Stimulated activated CD4-positive, alpha-beta T cell treated with anti-CD3 and anti-CD28 coated beads, Interleukin-4, amount 100 ng/mL, for 1 hour (primary cell): Measurements from ENCODE around the gene PELO.
"Not testable (repeated sequence)": the region's sequence is repeated elsewhere in the genome, so short reads cannot be mapped to it uniquely, and the experiment has no call there.

ENCODE experiments used
- DNase-seq: peaks from one replicate; pipeline ENCODE4 v3.0.0-alpha.2; 2020

Gene PELO

GRCh38 chr5:52802272-52802973 is 14.7 kb downstream of the PELO start:
- DNase-seq: no peak

- no peak for DNase-seq
These were observed 15.2 kb downstream of the PELO start for GRCh38 chr5:52802974-52803336.

- no peak for DNase-seq
These were observed 16.7 kb downstream of the PELO start for GRCh38 chr5:52804387-52804791.

- DNase-seq: no peak
These were observed 17.3 kb downstream of the PELO start for GRCh38 chr5:52804981-52805380.

GRCh38 chr5:52805615-52806014 is 17.9 kb downstream of the PELO start:
- no peak for DNase-seq

- DNase-seq: no peak
These were observed 19.3 kb downstream of the PELO start for GRCh38 chr5:52807037-52807436.

GRCh38 chr5:52807723-52808122 is 20.0 kb downstream of the PELO start:
- DNase-seq: no peak

- DNase-seq: no peak
These were observed 20.7 kb downstream of the PELO start for GRCh38 chr5:52808316-52808901.

- DNase-seq: no peak
These were observed 22.2 kb downstream of the PELO start for GRCh38 chr5:52809884-52810283.

GRCh38 chr5:52810426-52810825 is 22.7 kb downstream of the PELO start:
- no peak for DNase-seq

GRCh38 chr5:52811067-52811749 is 23.5 kb downstream of the PELO start:
- no peak for DNase-seq

- no peak for DNase-seq
These were observed 26.8 kb downstream of the PELO start for GRCh38 chr5:52814352-52815148.

- no peak for DNase-seq
These were observed 30.1 kb downstream of the PELO start for GRCh38 chr5:52817818-52818217.

- DNase-seq: no peak
These were observed 30.6 kb downstream of the PELO start for GRCh38 chr5:52818360-52818759.

- not testable (repeated sequence) for DNase-seq
These were observed 31.1 kb downstream of the PELO start for GRCh38 chr5:52818807-52819206.

GRCh38 chr5:52821901-52822300 is 34.2 kb downstream of the PELO start:
- DNase-seq: no peak

GRCh38 chr5:52822437-52822836 is 34.7 kb downstream of the PELO start:
- DNase-seq: no peak

- no peak for DNase-seq
These were observed 37.1 kb downstream of the PELO start for GRCh38 chr5:52824827-52825226.

- DNase-seq: no peak
These were observed 38.1 kb downstream of the PELO start for GRCh38 chr5:52825826-52826225.

- no peak for DNase-seq
These were observed 40.1 kb downstream of the PELO start for GRCh38 chr5:52827815-52828214.

- no peak for DNase-seq
These were observed 41.9 kb downstream of the PELO start for GRCh38 chr5:52829664-52830063.

GRCh38 chr5:52830650-52831049 is 42.9 kb downstream of the PELO start:
- DNase-seq: no peak

GRCh38 chr5:52831786-52832511 is 44.2 kb downstream of the PELO start:
- no peak for DNase-seq
